Left lung (tissue), 10 donors: ENCODE measurements around the gene SERP2. TPM values are rescaled to one million over a fixed set of nuclear protein-coding genes. Genes with fewer than 3 reads are reported as not detected.

Experiments
- ATAC-seq: fragments of 200-7000 bp; cut with Tn5 transposase; one replicate; pipeline ENCODE4 v1.9.1; 2020; ENCODE audit warnings: moderate library complexity
- DNase-seq, 4 donors: peaks; one replicate each; pipeline ENCODE4 v3.0.0-alpha.2; 2013 to 2020
- H3K27ac ChIP-seq, 2 donors: fragments of 200-600 bp; sonication (generic) in 1 of 2; one replicate each; pipeline versions ENCODE4 v1.5.0 to v1.8.0; 2020 to 2021
- H3K27me3 ChIP-seq, 2 donors: fragments of 200-600 bp; sonication (generic) in 1 of 2; one replicate each; pipeline versions ENCODE4 v1.5.0 to v1.8.0; 2020 to 2021
- H3K36me3 ChIP-seq, 2 donors: fragments of 200-600 bp; sonication (generic) in 1 of 2; one replicate each; pipeline versions ENCODE4 v1.5.0 to v1.8.0; 2020 to 2021
- H3K4me1 ChIP-seq, 2 donors: fragments of 200-600 bp; one replicate each; pipeline ENCODE4 v1.8.0; 2021
- H3K4me3 ChIP-seq, 2 donors: fragments of 200-600 bp; sonication (generic) in 1 of 2; one replicate each; pipeline versions ENCODE4 v1.5.0 to v1.8.0; 2020 to 2021; ENCODE audit warnings: mild to moderate bottlenecking in 1 of 2
- H3K9me3 ChIP-seq, 2 donors: fragments of 200-600 bp; sonication (generic) in 1 of 2; one replicate each; pipeline versions ENCODE4 v1.5.0 to v1.8.0; 2020 to 2021
- intact Hi-C, 2 donors: fragments of 100-400 bp; cut with DNase I; formaldehyde crosslinking; loops; one replicate each; pipeline versions ENCODE4 v1.11.2 to v1.14.2; 2022
- polyA plus RNA-seq, 6 donors: library from polyadenylated mRNA; unstranded; fragments of 120-200 nt; gene quantifications; one replicate each; pipeline ENCODE4 v1.2.1, GENCODE V29; 2013; ENCODE audit not compliant: insufficient read length in 6 of 6
- total RNA-seq, 2 donors: library from RNA; stranded (reverse); fragmentation: NEBNext Ultra II Directional; extraction: Animal tissue kit (Norgen Biotek cat#: 25700); gene quantifications; one replicate each; pipeline ENCODE4 v1.2.1, GENCODE V29; 2021
- TF ChIP-seq, protein P1 (sequence below), 2 donors: fragments of 200-600 bp; sonication (generic) in 1 of 2; IDR thresholded peaks; one replicate each; pipeline versions ENCODE4 v1.5.0 to v1.8.0; 2021; ENCODE audit warnings: antibody characterized with exemption in 2 of 2
- donor health status: DM: no; HTN: yes; CAD: no.
- donor health status: DM: no; HTN: no; CAD: no.

Gene SERP2
- total and polyA plus RNA-seq, 8 donors, result 1.9 to 9.8 (median 9.1) TPM

GRCh38 chr13:44385401-44385800, 11.8 kb downstream of the SERP2 start:
- ATAC-seq (no peak), DNase-seq (no peak)
- Histone ChIP-seq H3K9me3 (no peaks in the 10 kb centered on the region), H3K27me3 (no peaks in the 10 kb centered on the region), H3K4me3 (no peak overlapping the region), H3K4me1 (no peaks in the 10 kb centered on the region), H3K36me3 (no peaks in the 10 kb centered on the region), H3K27ac (no peak overlapping the region)
- TF ChIP-seq, protein P1, sequence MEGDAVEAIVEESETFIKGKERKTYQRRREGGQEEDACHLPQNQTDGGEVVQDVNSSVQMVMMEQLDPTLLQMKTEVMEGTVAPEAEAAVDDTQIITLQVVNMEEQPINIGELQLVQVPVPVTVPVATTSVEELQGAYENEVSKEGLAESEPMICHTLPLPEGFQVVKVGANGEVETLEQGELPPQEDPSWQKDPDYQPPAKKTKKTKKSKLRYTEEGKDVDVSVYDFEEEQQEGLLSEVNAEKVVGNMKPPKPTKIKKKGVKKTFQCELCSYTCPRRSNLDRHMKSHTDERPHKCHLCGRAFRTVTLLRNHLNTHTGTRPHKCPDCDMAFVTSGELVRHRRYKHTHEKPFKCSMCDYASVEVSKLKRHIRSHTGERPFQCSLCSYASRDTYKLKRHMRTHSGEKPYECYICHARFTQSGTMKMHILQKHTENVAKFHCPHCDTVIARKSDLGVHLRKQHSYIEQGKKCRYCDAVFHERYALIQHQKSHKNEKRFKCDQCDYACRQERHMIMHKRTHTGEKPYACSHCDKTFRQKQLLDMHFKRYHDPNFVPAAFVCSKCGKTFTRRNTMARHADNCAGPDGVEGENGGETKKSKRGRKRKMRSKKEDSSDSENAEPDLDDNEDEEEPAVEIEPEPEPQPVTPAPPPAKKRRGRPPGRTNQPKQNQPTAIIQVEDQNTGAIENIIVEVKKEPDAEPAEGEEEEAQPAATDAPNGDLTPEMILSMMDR (IDR thresholded peaks at IDR 0.05), result no peak
- intact Hi-C loops, result no loop called here

DNA sequence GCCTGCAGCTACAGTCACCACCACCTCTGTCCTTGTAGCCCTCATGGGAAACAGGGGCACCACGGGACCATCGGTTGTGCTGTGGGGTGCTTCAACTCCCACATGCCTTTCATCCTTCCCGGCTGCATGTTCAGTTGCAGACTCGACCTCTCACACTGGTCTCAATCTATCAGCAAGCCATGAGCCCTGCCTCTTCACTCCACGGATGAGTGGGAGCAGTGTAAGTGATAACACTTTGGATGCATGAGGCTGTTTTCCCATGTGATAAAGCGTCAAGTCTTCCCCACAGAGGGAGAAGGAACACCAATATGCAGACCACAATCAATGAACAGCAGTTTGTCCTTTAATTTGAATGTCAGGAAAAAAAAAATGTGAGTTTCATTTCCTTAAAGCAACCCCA, 12.2 kb downstream of the SERP2 start:
- intact Hi-C loops, result no loop called here
- H3K27me3 ChIP-seq, result no peaks in the 10 kb centered on the region
- TF ChIP-seq, protein P1 (IDR thresholded peaks at IDR 0.05), result no peak
- no peak for ATAC-seq
- H3K36me3 ChIP-seq, result no peaks in the 10 kb centered on the region
- DNase-seq, result peak in 1 of 4 donors; percentile 12
- no peaks in the 10 kb centered on the region for H3K4me1 ChIP-seq
- H3K9me3 ChIP-seq, result no peaks in the 10 kb centered on the region
- H3K4me3 ChIP-seq, result no peak overlapping the region
- no peak overlapping the region for H3K27ac ChIP-seq

GRCh38 chr13:44386913-44387556, 13.4 kb downstream of the SERP2 start:
- no peak overlapping the region for H3K4me3 ChIP-seq
- DNase-seq (peak in 1 of 4 donors; percentile 10), ATAC-seq (peak; percentile 34)
- no peak overlapping the region for H3K27ac ChIP-seq
- no peaks in the 10 kb centered on the region for H3K36me3 ChIP-seq
- H3K4me1 ChIP-seq, result no peaks in the 10 kb centered on the region
- intact Hi-C loops, result no loop called here
- TF ChIP-seq, protein P1 (IDR thresholded peaks at IDR 0.05), result no peak
- H3K9me3 ChIP-seq, result no peaks in the 10 kb centered on the region
- no peaks in the 10 kb centered on the region for H3K27me3 ChIP-seq

DNA sequence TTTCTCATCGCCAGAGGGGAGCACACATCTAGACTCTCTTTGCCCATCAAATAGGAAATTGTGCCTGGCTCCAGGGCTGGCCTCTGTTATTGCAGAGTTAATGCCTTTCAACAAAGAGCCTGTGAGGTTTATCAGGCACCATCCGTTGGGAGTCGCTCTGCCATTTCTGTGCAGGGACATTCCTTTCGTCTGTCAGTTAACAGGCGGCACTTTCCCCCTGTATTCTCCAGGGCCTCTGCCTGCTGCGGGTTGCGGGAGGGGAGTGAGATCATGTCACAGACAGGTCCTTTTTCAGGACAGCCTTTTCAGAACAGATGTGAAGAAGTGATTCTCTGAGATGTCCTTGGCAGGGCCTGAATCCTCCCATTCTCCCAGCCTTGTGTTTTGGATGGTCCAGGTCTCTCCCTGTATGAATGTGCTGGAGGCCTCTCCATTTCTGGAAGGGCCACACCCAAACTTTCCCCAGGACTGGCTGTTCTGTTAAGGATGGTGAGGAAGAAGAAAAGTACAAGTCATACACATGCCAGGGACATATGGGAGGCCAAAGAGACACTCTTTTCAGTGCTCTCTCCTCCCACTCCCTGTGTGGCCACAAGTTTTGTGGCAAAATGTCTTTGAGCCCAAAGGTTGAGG, 14.9 kb downstream of the SERP2 start:
- H3K36me3 ChIP-seq, result no peaks in the 10 kb centered on the region
- no peak overlapping the region for H3K4me3 ChIP-seq
- TF ChIP-seq, protein P1 (IDR thresholded peaks at IDR 0.05), result no peak
- H3K9me3 ChIP-seq, result no peaks in the 10 kb centered on the region
- H3K27ac ChIP-seq, result no peak overlapping the region
- no peak for DNase-seq
- no peak for ATAC-seq
- no peaks in the 10 kb centered on the region for H3K4me1 ChIP-seq
- no peaks in the 10 kb centered on the region for H3K27me3 ChIP-seq
- intact Hi-C loops, result no loop called here

DNA sequence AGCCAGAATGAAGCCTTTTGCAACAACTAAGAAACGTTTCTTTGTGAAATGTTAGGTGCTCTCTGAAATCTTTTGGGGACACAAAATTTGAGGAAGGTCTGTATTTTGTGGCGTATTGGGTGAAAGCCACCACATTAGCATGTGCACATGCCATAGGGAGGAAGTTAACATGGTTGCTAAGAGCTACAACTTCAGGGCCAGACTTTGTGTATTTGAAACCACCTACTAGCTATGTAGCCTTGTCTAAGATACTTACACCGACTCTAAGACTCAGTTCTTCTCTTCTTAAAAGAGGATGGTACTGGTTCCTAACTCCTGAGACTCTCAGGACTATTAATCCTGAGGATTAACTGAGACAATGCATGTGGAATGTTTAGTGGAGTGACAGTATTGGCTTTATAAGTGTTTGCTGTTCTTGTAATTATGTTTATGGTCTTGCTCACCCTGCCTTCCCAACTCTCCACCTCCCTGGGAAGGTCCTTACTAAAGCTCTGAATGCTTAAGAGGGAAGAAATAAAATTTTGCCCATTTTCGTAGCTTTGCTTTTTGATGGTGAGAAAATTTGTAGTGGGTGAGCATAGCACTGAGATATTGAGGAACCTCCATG, 15.5 kb downstream of the SERP2 start:
- Histone ChIP-seq H3K27ac (no peak overlapping the region), H3K36me3 (no peaks in the 10 kb centered on the region), H3K9me3 (no peaks in the 10 kb centered on the region), H3K27me3 (no peaks in the 10 kb centered on the region), H3K4me3 (no peak overlapping the region), H3K4me1 (no peaks in the 10 kb centered on the region)
- ATAC-seq, result no peak
- no peak for DNase-seq
- TF ChIP-seq, protein P1 (IDR thresholded peaks at IDR 0.05), result no peak
- intact Hi-C loops, result no loop called here
